Measurements from ENCODE around the gene TNS4.

The TNS4 gene

DNA sequence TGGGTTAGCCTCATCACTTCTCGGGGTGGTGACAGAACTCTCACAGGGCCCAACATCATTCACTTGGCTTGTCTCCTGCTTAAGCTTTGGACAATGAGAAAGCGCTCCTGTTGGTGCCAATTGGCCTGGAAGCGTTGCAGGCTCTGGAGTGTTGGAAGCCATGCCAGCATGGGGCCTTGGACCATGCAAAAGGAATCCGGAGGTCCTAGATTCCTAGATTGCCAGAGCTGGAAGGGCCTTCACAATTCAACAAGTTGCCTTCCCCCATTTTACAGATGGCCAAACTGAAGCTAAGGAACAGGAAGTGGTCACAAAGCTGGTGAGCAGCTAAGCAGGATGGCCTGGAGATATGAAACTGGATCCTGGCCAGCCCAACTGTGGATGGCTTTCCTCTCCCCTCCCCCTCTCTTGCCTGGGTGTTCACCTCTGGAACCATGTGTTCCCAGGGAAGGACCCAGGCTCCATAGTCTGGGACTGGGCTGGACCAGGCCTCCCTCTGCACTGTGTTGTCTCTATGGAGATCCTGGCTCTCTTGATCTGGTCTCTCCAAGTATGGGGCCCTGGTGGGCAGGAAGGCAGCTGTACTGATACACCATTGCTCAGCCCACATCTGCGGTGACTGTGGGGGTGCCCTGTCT is 64.2 kb downstream of the TNS4 start:
- peak; percentile 63 for DNase-seq (ENCODE audit: low read depth)

DNA sequence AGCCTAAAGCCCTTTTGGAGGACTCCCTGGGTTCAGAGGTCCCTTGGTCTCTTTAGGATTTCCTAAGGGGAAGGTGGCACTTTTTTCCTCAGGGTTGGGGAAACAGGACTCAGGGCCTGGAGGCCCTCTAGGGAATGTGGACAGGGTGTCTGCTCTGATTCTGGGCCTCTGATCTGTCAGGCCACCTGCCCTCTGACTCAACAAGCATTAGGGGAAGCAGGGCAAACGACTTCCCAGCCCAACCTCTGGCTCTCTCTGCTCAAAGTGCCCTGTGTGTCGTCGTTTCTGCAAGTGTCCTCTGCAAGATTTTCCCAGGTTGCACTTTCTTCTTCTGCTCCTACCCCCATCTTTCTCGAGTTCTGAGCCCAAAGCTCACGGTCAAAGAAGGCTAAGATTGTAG is 64.8 kb downstream of the TNS4 start:
- DNase-seq (ENCODE audit: low read depth) = no peak

DNA sequence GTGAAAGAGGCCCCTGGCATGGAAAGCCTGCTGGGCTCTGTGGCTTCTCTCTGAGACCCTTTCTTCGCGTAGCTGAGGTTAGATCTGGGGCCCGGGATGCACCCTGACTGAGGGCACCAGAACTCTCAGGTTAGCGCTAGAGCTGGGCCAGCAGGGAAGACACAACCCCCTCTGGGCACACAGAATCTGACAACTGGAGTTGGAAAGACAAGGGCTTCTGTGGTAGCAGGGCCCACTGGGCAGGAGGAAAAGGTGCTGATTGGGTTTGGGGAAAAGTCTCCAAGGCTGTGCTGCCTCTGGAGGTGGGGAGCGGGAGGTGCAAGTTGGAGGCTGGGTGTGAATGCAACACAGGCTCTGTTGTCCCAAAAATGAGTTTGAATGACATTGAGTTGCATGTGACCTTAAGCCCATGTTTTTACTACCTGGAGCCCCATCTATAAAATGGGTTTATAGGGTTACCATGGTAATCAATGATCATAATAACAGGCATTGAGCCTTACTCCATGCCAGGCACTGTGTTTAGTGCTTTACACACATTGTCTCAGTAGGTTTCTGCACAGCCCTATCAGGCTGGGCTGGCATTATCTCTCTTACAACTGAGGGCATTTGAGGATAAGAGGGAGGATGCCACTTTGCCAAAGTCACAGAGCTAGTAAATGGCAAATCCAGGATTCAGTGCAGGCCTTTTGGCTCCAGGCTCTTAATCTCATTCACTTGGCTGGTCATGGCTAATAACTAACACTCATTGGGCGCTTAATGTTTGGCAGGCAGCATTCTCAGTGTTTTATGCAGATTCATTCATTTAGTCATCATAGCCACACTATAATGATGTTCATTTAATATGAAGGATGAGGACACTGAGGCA is 67.6 kb downstream of the TNS4 start:
- no peak for DNase-seq (ENCODE audit: low read depth)

DNA sequence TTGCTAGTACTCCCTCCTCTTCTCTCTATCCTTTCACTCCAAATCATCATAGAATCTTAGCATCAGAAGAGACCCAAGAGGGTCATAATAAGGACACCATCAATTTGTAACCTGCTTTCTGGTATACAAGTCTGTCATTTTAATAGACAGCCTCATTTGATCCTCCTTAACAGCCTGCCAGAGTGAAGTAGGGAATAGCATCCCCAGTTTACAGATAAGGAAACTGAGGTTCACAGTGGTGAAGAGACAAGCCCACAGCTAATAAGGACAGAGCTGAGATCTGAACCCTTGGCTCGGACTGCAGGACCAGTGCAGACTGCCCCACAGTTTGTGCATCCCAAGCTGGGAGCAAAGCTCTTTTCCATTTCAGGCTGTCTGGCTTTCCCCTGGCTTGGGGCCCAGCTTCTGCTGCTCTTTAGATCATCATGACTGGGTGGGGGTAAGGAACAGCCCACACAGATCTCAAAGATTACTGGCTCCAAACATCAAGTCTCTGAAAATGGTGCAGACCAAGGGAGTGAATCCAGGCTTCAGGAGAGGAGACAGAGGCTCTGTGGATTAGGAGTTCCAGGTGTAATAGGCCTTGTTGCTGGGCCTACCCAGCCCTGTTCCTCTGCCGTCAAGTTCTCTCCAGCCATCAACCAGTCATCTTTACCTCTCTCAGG is 68.4 kb downstream of the TNS4 start:
- peak; percentile 67 for DNase-seq (ENCODE audit: low read depth)

DNA sequence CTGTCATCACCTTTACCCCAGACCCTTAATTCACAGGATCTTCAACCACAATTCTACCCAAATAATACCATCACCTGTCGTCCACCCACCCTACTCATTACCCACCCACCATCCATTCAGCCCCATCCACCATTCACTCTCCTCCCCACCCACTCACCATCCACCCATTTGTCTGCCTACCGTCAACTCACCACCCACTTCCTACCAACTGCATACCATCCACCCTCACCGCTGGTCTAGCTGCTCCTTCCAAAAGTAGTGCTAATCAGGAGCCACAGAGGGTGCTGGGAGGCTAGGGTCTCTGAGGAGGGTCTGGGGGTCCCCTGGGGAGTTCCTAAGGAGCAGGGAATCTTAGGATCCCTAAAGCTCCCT is 70.2 kb downstream of the TNS4 start:
- no peak for DNase-seq (ENCODE audit: low read depth)

DNA sequence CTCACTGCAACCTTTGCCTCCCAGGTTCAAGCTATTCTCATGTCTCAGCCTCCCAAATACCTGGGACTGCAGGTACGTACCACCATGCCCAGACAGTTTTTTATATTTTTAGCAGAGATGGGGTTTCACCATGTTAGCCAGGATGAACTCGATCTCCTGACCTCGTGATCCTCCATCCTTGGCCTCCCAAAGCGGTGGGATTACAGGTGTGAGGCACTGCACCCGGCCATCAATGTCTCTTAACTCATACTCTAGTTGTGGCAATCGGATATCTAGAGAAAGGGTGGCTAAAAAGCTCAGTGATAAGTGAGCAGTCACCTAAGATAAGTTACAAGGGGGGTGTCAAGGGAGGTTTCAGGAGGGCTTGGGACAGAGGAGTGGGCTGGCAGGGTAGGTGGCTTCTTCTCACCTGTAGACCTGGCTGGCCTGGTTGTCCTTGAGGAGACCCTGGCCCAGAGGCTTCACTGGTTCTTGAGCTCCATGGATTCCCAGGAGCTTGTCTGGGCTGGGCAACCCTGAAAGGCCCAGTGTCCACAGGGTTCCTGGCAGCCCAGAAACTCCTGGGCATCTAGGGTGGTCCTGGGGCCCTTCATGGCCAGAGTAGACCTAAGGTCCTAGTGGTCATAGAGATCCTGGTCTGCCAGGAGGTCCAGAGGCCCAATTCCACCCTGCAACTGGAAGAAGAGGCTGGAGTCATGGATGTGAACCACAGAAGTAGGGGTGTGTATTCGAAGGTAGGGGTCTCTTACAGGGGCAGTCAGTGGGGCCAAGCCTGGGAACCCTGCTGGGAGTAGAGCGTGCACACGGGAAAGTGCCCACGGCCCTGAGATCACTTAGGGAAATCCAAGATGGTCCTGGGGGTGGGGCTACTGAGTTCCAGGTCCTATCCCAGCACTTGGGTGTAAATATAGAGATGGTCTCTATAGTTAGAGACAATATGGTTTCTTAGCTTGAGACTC is 70.9 kb downstream of the TNS4 start:
- no peak for DNase-seq (ENCODE audit: low read depth)

DNA sequence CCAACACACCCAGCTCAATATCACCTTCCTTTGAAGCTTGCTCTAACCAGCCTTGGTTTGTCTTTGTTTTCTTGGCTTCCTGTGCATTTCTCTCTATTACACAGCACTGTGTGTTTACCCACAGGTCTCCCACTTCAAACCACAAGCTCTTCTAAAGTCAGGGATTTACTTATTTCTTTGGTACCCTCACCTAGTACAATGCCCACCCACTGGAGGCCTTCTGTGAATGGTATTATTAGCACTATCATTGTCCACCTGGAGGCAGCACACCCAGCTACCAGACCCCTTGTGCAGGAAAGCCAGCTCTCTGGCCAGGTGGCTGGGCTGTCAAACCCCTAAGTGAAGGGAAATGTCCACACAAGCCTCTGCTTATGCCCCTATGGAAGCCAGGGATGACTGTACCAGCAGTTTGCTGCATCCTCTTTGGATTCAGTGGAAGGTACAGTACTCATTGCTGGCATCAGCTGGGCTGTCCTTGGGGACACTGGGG is 74.4 kb downstream of the TNS4 start:
- no peak for DNase-seq (ENCODE audit: low read depth)
